ENCODE results near the gene AMOTL1. TPM values are rescaled to one million over a fixed set of nuclear protein-coding genes. Genes with fewer than 3 reads are reported as not detected.

The AMOTL1 gene
- total RNA-seq, 2 donors from 2014 or later: 3.1 to 13.9 TPM

DNA sequence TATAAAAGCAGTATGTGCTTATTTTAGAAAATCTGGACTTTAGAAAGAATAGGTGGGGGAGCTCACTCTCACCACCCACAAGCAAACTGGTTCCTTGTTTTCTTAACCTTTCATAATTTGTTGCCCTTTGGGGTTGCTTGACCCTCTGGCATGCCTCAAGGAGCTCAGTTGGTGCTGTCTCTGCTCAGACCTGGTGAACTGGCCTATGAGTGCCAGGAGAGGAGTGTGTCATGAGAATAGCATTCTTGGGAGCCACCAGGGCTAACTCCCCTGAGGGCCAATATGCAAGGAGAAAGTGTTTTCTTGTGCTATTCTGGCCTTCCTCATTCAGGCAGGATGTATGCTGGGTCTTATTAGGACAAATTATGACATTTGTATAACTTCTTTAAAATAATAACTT, 21.0 kb upstream of the AMOTL1 start:
- Histone ChIP-seq H3K27ac (no peak overlapping the region), H3K4me1 (no peaks in the 10 kb centered on the region), H3K9ac (ENCODE audit: low read depth in 2 of 2, low read length in 2 of 2) (no peak overlapping the region), H3K36me3 (no peaks in the 10 kb centered on the region), H3K4me3 (no peak overlapping the region), H3K9me3 (no peaks in the 10 kb centered on the region), H3K27me3 (peaks cover 5% of the 10 kb centered on the region)
- intact Hi-C loops (cut with DNase I): no loop called here
- DNase-seq: no peak
- TF ChIP-seq, protein P1, sequence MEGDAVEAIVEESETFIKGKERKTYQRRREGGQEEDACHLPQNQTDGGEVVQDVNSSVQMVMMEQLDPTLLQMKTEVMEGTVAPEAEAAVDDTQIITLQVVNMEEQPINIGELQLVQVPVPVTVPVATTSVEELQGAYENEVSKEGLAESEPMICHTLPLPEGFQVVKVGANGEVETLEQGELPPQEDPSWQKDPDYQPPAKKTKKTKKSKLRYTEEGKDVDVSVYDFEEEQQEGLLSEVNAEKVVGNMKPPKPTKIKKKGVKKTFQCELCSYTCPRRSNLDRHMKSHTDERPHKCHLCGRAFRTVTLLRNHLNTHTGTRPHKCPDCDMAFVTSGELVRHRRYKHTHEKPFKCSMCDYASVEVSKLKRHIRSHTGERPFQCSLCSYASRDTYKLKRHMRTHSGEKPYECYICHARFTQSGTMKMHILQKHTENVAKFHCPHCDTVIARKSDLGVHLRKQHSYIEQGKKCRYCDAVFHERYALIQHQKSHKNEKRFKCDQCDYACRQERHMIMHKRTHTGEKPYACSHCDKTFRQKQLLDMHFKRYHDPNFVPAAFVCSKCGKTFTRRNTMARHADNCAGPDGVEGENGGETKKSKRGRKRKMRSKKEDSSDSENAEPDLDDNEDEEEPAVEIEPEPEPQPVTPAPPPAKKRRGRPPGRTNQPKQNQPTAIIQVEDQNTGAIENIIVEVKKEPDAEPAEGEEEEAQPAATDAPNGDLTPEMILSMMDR (IDR thresholded peaks at IDR 0.05): no peak

DNA sequence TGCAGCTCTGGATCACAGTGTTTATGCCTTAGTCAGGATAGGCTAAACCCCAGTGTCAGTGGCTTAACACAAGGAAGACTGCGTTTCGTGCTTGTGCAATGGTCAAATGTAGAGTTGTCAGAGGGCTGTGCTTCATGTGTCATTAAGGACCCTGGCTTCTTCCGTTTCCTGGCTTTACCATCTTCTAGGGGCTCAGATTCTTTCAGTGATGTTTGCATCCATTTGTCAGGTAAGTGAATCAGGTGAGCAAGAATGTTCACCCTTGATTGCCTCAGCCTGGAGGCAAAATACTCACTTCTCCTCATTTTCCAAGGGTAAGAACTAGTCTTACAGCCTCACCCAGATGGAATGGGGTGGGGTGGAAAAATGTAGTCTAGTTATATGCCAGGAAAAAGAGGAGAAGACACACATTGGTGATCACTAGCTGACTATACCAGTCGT, 20.5 kb upstream of the AMOTL1 start:
- H3K9ac ChIP-seq (ENCODE audit: low read depth in 2 of 2, low read length in 2 of 2): no peak overlapping the region
- H3K4me1 ChIP-seq: no peaks in the 10 kb centered on the region
- peaks cover under 1% of the 10 kb centered on the region for H3K27me3 ChIP-seq
- no peaks in the 10 kb centered on the region for H3K9me3 ChIP-seq
- no peaks in the 10 kb centered on the region for H3K36me3 ChIP-seq
- intact Hi-C loops (cut with DNase I): no loop called here
- H3K4me3 ChIP-seq: no peak overlapping the region
- no peak overlapping the region for H3K27ac ChIP-seq
- TF ChIP-seq, protein P1 (IDR thresholded peaks at IDR 0.05): no peak
- DNase-seq: no peak

DNA sequence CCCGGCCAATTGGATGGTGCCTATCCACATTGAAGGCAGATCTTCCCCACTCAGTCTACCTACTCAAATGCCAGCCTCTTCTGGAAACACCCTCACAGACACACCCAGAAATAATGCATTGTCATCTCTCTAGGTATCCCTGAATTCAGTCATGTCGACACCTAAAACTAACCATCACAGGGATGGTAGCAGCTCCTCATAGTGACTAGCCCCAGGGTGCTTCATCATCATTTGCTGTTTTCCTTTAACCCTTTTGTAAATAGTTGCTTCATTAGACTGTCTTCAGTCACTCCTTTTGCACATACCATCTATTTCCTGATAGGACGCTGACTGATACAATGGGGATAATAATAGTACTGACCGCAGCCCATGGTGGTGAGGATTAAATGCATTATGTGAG, 18.8 kb upstream of the AMOTL1 start:
- Histone ChIP-seq H3K36me3 (no peaks in the 10 kb centered on the region), H3K4me1 (no peaks in the 10 kb centered on the region)
- intact Hi-C loops (cut with DNase I): no loop called here

DNA sequence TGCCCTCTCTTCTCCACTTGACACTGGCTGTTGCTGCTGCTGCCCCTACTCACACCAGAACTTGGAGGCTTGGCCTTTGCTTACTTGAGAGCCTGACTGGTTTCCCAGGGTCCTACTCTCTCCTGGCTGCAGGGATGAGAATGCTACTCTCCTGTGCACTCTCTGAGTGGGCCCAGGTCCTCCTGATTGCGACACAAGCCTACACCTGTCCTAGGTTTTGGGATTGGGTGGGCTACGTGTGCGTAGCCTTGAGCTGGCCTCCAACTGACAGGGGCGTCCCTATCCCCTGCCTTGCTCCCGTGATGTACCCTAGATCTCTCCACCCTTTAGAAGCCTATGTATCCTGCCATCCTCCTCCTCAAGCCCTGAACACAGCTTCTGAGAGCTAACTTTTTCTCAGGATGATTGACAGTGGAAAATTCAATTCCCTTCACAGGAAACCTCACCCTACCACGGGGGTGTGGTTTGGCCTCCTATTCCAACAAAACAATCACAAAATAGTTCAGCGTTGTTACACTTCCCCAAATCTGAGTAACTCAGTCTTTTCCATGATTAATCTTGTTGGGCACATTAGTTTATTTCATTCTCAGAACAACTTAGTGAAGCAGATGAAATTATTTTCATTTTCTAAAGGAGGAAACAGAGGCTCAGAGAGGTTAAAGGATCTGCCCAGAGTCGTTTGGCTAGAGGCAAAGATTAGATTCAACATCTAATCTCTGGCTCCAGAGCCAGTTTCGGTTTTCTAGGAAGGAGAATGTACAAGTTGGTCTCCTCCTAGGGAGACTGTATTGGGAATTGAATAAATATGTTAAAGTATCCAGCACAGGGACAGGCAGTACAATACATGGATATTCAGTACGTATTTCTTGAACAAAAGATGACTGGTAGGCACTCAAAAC, 17.6 kb upstream of the AMOTL1 start:
- Histone ChIP-seq H3K4me3 (no peak overlapping the region), H3K9me3 (no peaks in the 10 kb centered on the region), H3K27ac (no peak overlapping the region), H3K4me1 (no peaks in the 10 kb centered on the region), H3K9ac (ENCODE audit: low read depth in 2 of 2, low read length in 2 of 2) (no peak overlapping the region), H3K36me3 (no peaks in the 10 kb centered on the region), H3K27me3 (no peaks in the 10 kb centered on the region)
- DNase-seq: no peak
- intact Hi-C loops (cut with DNase I): no loop called here
- TF ChIP-seq, protein P1 (IDR thresholded peaks at IDR 0.05): no peak

More for the DNA sequence above, 18.8 kb upstream of the AMOTL1 start:
- TF ChIP-seq, protein P1 (IDR thresholded peaks at IDR 0.05): no peak
- no peaks in the 10 kb centered on the region for H3K27me3 ChIP-seq
- no peaks in the 10 kb centered on the region for H3K9me3 ChIP-seq
- no peak for DNase-seq
- H3K4me3 ChIP-seq: no peak overlapping the region
- no peak overlapping the region for H3K9ac ChIP-seq (ENCODE audit: low read depth in 2 of 2, low read length in 2 of 2)
- no peak overlapping the region for H3K27ac ChIP-seq

DNA sequence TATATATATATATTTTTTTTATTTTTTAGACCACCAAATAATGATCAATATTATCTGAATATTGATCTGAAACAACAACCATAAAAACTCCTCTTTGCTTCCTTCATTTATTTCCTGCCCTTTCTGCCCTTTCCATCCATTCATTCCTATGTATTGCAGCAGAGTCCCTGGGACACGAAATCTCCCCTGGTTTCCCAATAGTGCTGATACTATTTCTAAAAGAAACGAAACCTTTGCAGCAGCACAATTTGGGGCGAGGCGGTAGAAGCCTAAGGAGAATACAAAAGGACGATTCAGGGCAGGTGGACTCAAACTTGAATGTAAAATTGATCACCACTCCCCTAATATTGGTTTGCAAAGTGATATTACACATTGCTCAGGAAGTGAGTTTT, 16.9 kb upstream of the AMOTL1 start:
- no peaks in the 10 kb centered on the region for H3K27me3 ChIP-seq
- H3K9me3 ChIP-seq: no peaks in the 10 kb centered on the region
- intact Hi-C loops (cut with DNase I): no loop called here
- no peaks in the 10 kb centered on the region for H3K4me1 ChIP-seq
- DNase-seq: no peak
- TF ChIP-seq, protein P1 (IDR thresholded peaks at IDR 0.05): no peak
- no peaks in the 10 kb centered on the region for H3K36me3 ChIP-seq
- no peak overlapping the region for H3K4me3 ChIP-seq
- no peak overlapping the region for H3K27ac ChIP-seq
- no peak overlapping the region for H3K9ac ChIP-seq (ENCODE audit: low read depth in 2 of 2, low read length in 2 of 2)
